COLO668 (cell line): Measurements from ENCODE around the gene NT5DC1.
"Not testable (repeated sequence)": the region's sequence is repeated elsewhere in the genome, so short reads cannot be mapped to it uniquely, and the experiment has no call there.

Source experiments
- DNase-seq: peaks from one replicate; lab custom pipeline; 2025; ENCODE audit not compliant: unreplicated experiment; lab: John Stamatoyannopoulos, UW

Gene NT5DC1

GRCh38 chr6:116088946-116089345 lies 11.7 kb upstream of the NT5DC1 start:
- DNase-seq, result no peak

- DNase-seq, result no peak
Measured at GRCh38 chr6:116090251-116090650, 10.4 kb upstream of the NT5DC1 start.

GRCh38 chr6:116094041-116094440 lies 6.6 kb upstream of the NT5DC1 start:
- DNase-seq, result no peak

GRCh38 chr6:116096048-116096759 lies 4.4 kb upstream of the NT5DC1 start:
- not testable (repeated sequence) for DNase-seq

- no peak for DNase-seq
Measured at GRCh38 chr6:116096979-116097816, 3.5 kb upstream of the NT5DC1 start.

- no peak for DNase-seq
Measured at GRCh38 chr6:116099036-116099435, 1.6 kb upstream of the NT5DC1 start.

- DNase-seq, result no peak
Measured at GRCh38 chr6:116101302-116101718, 657 bp downstream of the NT5DC1 start.

GRCh38 chr6:116101790-116102189 lies 1.1 kb downstream of the NT5DC1 start:
- no peak for DNase-seq

- DNase-seq, result no peak
Measured at GRCh38 chr6:116102873-116103272, 2.2 kb downstream of the NT5DC1 start.

- no peak for DNase-seq
Measured at GRCh38 chr6:116104636-116105035, 4.0 kb downstream of the NT5DC1 start.

GRCh38 chr6:116105247-116105646 lies 4.6 kb downstream of the NT5DC1 start:
- no peak for DNase-seq

- no peak for DNase-seq
Measured at GRCh38 chr6:116106146-116106545, 5.5 kb downstream of the NT5DC1 start.

- DNase-seq, result no peak
Measured at GRCh38 chr6:116108836-116109235, 8.2 kb downstream of the NT5DC1 start.

GRCh38 chr6:116111552-116112528 lies 11.2 kb downstream of the NT5DC1 start:
- DNase-seq, result peak; percentile 31

GRCh38 chr6:116113386-116113785 lies 12.7 kb downstream of the NT5DC1 start:
- no peak for DNase-seq

GRCh38 chr6:116115781-116116180 lies 15.1 kb downstream of the NT5DC1 start:
- no peak for DNase-seq

- DNase-seq, result no peak
Measured at GRCh38 chr6:116118608-116119007, 18.0 kb downstream of the NT5DC1 start.

- no peak for DNase-seq
Measured at GRCh38 chr6:116120430-116120829, 19.8 kb downstream of the NT5DC1 start.

GRCh38 chr6:116126032-116126431 lies 25.4 kb downstream of the NT5DC1 start, which contains the start of gene COL10A1:
Gene COL10A1, minus strand, starts transcription at chr6:116126132. Its CDS starts 640 bp downstream, at chr6:116125492.
- no peak for DNase-seq

- DNase-seq, result no peak
Measured at GRCh38 chr6:116127771-116128493, 27.3 kb downstream of the NT5DC1 start.
